GM23338 (cell line): ENCODE measurements around the gene ZBTB40. TPM values are rescaled to one million over a fixed set of nuclear protein-coding genes. Genes with fewer than 3 reads are reported as not detected.

Experiments used
- ATAC-seq: fragments of 200-7000 bp; cut with Tn5 transposase; 3 replicates; pipeline ENCODE4 v1.9.1; 2020
- DNase-seq: peaks from one replicate; pipeline ENCODE4 v3.0.0-alpha.2; 2015; ENCODE audit warnings: low spot score
- H2AFZ ChIP-seq: fragments of 200-600 bp; sonication (generic); 2 replicates; pipeline ENCODE4 v1.8.0; 2016; ENCODE audit warnings: antibody characterized with exemption, mild to moderate bottlenecking, moderate library complexity
- H3F3A ChIP-seq: fragments of 200-600 bp; sonication (generic); replicated peaks from 2 replicates; pipeline ENCODE4 v1.8.0; 2017; ENCODE audit warnings: antibody characterized with exemption, mixed run types, low read depth
- H3K27ac ChIP-seq: fragments of 200-600 bp; sonication (generic); 2 replicates; pipeline ENCODE4 v1.6.1; 2016; ENCODE audit warnings: low read depth
- H3K27me3 ChIP-seq: fragments of 200-600 bp; sonication (generic); 2 replicates; pipeline ENCODE4 v1.8.0; 2016; ENCODE audit warnings: mild to moderate bottlenecking, mixed run types, moderate library complexity; ENCODE audit not compliant: insufficient read depth
- H3K36me3 ChIP-seq: fragments of 200-600 bp; sonication (generic); 2 replicates; pipeline ENCODE4 v1.8.0; 2016; ENCODE audit warnings: mild to moderate bottlenecking; ENCODE audit not compliant: insufficient read depth
- H3K4me1 ChIP-seq: fragments of 200-600 bp; sonication (generic); 2 replicates; pipeline ENCODE4 v1.8.0; 2016; ENCODE audit warnings: mild to moderate bottlenecking, moderate library complexity; ENCODE audit not compliant: insufficient read depth
- H3K4me2 ChIP-seq: fragments of 200-600 bp; sonication (generic); 2 replicates; pipeline ENCODE4 v1.7.1; 2017; ENCODE audit warnings: mixed run types
- H3K4me3 ChIP-seq: fragments of 200-600 bp; sonication (generic); 2 replicates; pipeline ENCODE4 v1.6.1; 2016; ENCODE audit warnings: mixed run types
- H3K79me2 ChIP-seq: fragments of 200-600 bp; sonication (generic); replicated peaks from 2 replicates; pipeline ENCODE4 v1.8.0; 2017; ENCODE audit warnings: mild to moderate bottlenecking; ENCODE audit not compliant: insufficient read depth
- H3K9me2 ChIP-seq: fragments of 200-600 bp; sonication (generic); 2 replicates; pipeline ENCODE4 v1.8.0; 2017; ENCODE audit not compliant: insufficient read depth
- H4K20me1 ChIP-seq: fragments of 200-600 bp; sonication (generic); replicated peaks from 2 replicates; pipeline ENCODE4 v1.8.0; 2017; ENCODE audit warnings: mild to moderate bottlenecking; ENCODE audit not compliant: insufficient read depth
- H3K27ac Mint-ChIP-seq: 2 replicates; pipeline ENCODE4 v1.8.0; 2020; ENCODE audit warnings: inconsistent platforms, mild to moderate bottlenecking, moderate library complexity, mixed read lengths
- H3K27me3 Mint-ChIP-seq: 3 replicates; pipeline ENCODE4 v1.8.0; 2022; ENCODE audit warnings: low read depth, mild to moderate bottlenecking, moderate library complexity, mixed read lengths, inconsistent platforms; ENCODE audit not compliant: insufficient read depth, poor library complexity
- H3K36me3 Mint-ChIP-seq: 3 replicates; pipeline ENCODE4 v1.8.0; 2021; ENCODE audit warnings: low read depth, mild to moderate bottlenecking, inconsistent platforms, moderate library complexity, mixed read lengths
- H3K4me1 Mint-ChIP-seq: 3 replicates; pipeline ENCODE4 v1.8.0; 2020; ENCODE audit warnings: mild to moderate bottlenecking, inconsistent platforms, mixed read lengths
- H3K4me3 Mint-ChIP-seq: 3 replicates; pipeline ENCODE4 v1.8.0; 2021; ENCODE audit warnings: moderate library complexity, mild to moderate bottlenecking, inconsistent platforms, mixed read lengths
- H3K9me3 Mint-ChIP-seq: 3 replicates; pipeline ENCODE4 v1.8.0; 2020; ENCODE audit warnings: moderate library complexity, mild to moderate bottlenecking, inconsistent platforms, mixed read lengths
- CTCF ChIP-seq, 2 experiments: fragments of 200-600 bp in 1 of 2; sonication (generic) in 1 of 2; conservative IDR thresholded peaks; 2 replicates each; pipeline versions ENCODE4 v1.5.1 to v1.6.1; 2016 to 2017; ENCODE audit warnings: antibody characterized with exemption in 2 of 2, low read depth in 2 of 2, mild to moderate bottlenecking in 2 of 2, moderate library complexity in 1 of 2
- EZH2 ChIP-seq: fragments of 200-600 bp; sonication (generic); IDR thresholded peaks from one replicate; pipeline ENCODE4 v1.8.0; 2017; ENCODE audit warnings: antibody characterized with exemption, mild to moderate bottlenecking, low read depth; ENCODE audit not compliant: unreplicated experiment
- JUNB ChIP-seq: IDR thresholded peaks from one replicate; pipeline ENCODE4 v1.6.1; 2016; ENCODE audit warnings: antibody characterized with exemption; ENCODE audit not compliant: unreplicated experiment
- REST ChIP-seq: IDR thresholded peaks from one replicate; pipeline ENCODE4 v1.6.1; 2018; ENCODE audit warnings: antibody characterized with exemption; ENCODE audit not compliant: unreplicated experiment
- ZNF114 ChIP-seq: fragments of 250-450 bp; sonication (Bioruptor Pico); IDR thresholded peaks from 2 replicates; pipeline ENCODE4 v1.5.0; 2020; ENCODE audit warnings: mild to moderate bottlenecking, moderate library complexity
- polyA plus RNA-seq: library from polyadenylated mRNA; unstranded; fragments of >200 nt; fragmentation: Nextera tagmentation; extraction: Ambion mirVana; gene quantifications from 2 replicates; pipeline ENCODE4 v1.2.1, GENCODE V29; 2016
- total RNA-seq: library from RNA; depleted of rRNA; stranded (reverse); fragments of >200 nt; shearing (Covaris generic); gene quantifications from 2 replicates; pipeline ENCODE4 v1.2.3, GENCODE V29; 2014
- TF ChIP-seq, protein P1 (sequence below): fragments of 250-450 bp; sonication (Bioruptor Pico); IDR thresholded peaks from 2 replicates; pipeline ENCODE4 v1.5.0; 2020; ENCODE audit warnings: mild to moderate bottlenecking, moderate library complexity

Gene ZBTB40
- total and polyA plus RNA-seq, 2 experiments from 2014 or later: 3.1 to 22.7 TPM

DNA sequence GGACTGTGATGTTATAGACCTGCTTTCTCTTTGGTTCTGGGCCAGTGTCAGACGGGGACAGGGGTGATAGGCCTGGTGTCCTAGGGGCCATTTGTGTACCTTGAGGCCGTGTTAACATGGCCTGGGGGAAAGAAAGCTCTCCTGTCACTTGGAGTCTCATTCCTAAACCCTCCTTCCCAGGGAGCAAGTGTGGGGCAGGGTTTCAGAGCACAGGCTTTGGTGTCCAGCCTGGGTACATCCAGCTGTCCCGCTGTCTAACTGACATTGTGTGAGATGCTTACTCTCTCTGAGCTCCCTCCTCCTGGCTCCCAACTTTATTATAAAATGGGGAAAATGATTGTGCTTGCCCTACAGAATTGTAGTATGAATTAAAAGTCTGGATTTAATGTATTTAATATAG lies 79.1 kb downstream of the ZBTB40 start (continued):
- TF ChIP-seq, protein P1, sequence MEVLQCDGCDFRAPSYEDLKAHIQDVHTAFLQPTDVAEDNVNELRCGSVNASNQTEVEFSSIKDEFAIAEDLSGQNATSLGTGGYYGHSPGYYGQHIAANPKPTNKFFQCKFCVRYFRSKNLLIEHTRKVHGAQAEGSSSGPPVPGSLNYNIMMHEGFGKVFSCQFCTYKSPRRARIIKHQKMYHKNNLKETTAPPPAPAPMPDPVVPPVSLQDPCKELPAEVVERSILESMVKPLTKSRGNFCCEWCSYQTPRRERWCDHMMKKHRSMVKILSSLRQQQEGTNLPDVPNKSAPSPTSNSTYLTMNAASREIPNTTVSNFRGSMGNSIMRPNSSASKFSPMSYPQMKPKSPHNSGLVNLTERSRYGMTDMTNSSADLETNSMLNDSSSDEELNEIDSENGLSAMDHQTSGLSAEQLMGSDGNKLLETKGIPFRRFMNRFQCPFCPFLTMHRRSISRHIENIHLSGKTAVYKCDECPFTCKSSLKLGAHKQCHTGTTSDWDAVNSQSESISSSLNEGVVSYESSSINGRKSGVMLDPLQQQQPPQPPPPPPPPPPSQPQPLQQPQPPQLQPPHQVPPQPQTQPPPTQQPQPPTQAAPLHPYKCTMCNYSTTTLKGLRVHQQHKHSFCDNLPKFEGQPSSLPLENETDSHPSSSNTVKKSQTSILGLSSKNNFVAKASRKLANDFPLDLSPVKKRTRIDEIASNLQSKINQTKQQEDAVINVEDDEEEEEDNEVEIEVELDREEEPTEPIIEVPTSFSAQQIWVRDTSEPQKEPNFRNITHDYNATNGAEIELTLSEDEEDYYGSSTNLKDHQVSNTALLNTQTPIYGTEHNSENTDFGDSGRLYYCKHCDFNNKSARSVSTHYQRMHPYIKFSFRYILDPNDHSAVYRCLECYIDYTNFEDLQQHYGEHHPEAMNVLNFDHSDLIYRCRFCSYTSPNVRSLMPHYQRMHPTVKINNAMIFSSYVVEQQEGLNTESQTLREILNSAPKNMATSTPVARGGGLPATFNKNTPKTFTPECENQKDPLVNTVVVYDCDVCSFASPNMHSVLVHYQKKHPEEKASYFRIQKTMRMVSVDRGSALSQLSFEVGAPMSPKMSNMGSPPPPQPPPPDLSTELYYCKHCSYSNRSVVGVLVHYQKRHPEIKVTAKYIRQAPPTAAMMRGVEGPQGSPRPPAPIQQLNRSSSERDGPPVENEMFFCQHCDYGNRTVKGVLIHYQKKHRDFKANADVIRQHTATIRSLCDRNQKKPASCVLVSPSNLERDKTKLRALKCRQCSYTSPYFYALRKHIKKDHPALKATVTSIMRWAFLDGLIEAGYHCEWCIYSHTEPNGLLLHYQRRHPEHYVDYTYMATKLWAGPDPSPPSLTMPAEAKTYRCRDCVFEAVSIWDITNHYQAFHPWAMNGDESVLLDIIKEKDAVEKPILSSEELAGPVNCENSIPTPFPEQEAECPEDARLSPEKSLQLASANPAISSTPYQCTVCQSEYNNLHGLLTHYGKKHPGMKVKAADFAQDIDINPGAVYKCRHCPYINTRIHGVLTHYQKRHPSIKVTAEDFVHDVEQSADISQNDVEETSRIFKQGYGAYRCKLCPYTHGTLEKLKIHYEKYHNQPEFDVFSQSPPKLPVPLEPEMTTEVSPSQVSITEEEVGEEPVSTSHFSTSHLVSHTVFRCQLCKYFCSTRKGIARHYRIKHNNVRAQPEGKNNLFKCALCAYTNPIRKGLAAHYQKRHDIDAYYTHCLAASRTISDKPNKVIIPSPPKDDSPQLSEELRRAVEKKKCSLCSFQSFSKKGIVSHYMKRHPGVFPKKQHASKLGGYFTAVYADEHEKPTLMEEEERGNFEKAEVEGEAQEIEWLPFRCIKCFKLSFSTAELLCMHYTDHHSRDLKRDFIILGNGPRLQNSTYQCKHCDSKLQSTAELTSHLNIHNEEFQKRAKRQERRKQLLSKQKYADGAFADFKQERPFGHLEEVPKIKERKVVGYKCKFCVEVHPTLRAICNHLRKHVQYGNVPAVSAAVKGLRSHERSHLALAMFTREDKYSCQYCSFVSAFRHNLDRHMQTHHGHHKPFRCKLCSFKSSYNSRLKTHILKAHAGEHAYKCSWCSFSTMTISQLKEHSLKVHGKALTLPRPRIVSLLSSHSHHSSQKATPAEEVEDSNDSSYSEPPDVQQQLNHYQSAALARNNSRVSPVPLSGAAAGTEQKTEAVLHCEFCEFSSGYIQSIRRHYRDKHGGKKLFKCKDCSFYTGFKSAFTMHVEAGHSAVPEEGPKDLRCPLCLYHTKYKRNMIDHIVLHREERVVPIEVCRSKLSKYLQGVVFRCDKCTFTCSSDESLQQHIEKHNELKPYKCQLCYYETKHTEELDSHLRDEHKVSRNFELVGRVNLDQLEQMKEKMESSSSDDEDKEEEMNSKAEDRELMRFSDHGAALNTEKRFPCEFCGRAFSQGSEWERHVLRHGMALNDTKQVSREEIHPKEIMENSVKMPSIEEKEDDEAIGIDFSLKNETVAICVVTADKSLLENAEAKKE (CRISPR knock-in tag): no peak
- TF ChIP-seq JUNB (no peak), EZH2 (no peak), ZNF114 (CRISPR knock-in tag) (no peak)

DNA sequence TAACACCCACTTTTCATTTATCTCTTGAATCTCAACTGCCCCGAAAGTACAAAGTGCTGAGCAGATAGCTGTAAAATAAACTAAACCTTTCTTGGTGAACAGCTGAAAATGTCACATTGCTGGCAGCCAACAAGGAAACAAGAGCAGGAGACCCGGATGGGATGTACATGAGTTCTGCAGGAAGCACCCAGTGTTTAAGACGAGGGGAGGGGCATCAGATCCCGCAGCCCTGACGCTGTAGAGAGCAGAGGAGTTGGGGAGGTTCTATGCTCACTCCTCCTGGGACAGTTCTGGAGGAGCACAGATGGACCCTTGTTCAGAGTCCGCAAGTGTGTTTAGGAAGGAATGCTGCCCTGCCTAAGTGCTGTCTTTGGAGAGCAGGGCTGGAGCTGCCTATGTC lies 79.6 kb downstream of the ZBTB40 start:
- no peak overlapping the region for H2AFZ ChIP-seq
- H3K27me3 ChIP-seq: no peaks in the 10 kb centered on the region
- Mint-ChIP-seq H3K9me3 (no peaks in the 10 kb centered on the region), H3K27me3 (peaks cover 8% of the 10 kb centered on the region), H3K36me3 (no peaks in the 10 kb centered on the region; the same call in 2 of the 3 replicates), H3K4me1 (no peaks in the 10 kb centered on the region; the same call in 2 of the 3 replicates), H3K27ac (no peak overlapping the region), H3K4me3 (no peak overlapping the region)
- no peaks in the 10 kb centered on the region for H3K4me1 ChIP-seq
- H3K9me2 ChIP-seq: no peaks in the 10 kb centered on the region
- ATAC-seq (no peak), DNase-seq (no peak)
- no peak overlapping the region for H3K4me3 ChIP-seq
- H3K4me2 ChIP-seq: no peak overlapping the region
- H3K36me3 ChIP-seq: no peaks in the 10 kb centered on the region
- H3F3A ChIP-seq: no peaks in the 10 kb centered on the region
- no peak overlapping the region for H3K27ac ChIP-seq
- no peaks in the 10 kb centered on the region for H4K20me1 ChIP-seq
- H3K79me2 ChIP-seq: no peaks in the 10 kb centered on the region
- no peak for TF ChIP-seq REST
- TF ChIP-seq CTCF (conservative IDR thresholded peaks at IDR 0.05; ENCODE audit: low read depth in 2 of 2): no peak
